B cell (primary cell): ENCODE measurements around the gene RABGAP1L. TPM values are rescaled to one million over a fixed set of nuclear protein-coding genes. Genes with fewer than 3 reads are reported as not detected.

Experiments
- ATAC-seq: fragments of 200-7000 bp; cut with Tn5 transposase; one replicate; pipeline ENCODE4 v1.10.0; 2021; ENCODE audit warnings: low read depth, mild to moderate bottlenecking, moderate number of reproducible peaks, moderate library complexity
- CTCF ChIA-PET: fragments of 350-600 bp; sonication (Branson Sonifier 250); formaldehyde crosslinking; loops from one replicate; lab custom pipeline; 2021; ENCODE audit warnings: antibody characterized with exemption, inconsistent platforms; lab: Charles Lee
- POLR2A ChIA-PET: fragments of 350-600 bp; sonication (Branson Sonifier 250); formaldehyde crosslinking; loops from one replicate; lab custom pipeline; 2021; ENCODE audit warnings: antibody characterized with exemption; lab: Charles Lee
- DNase-seq: peaks from one replicate; pipeline ENCODE4 v3.0.0; 2013
- H2AFZ ChIP-seq: 2 replicates; pipeline ENCODE4 v1.6.1; 2012; ENCODE audit warnings: mild to moderate bottlenecking, low read depth, low read length; ENCODE audit not compliant: insufficient read depth, poor library complexity, severe bottlenecking
- H3K27ac ChIP-seq, 2 donors: 1 replicate in 1 of 2; 2 replicates in 1 of 2; pipeline ENCODE4 v1.5.1; 2012 to 2013; ENCODE audit warnings: low read length in 2 of 2, mild to moderate bottlenecking in 2 of 2, moderate library complexity in 1 of 2
- H3K27me3 ChIP-seq, 4 experiments: fragments of 200-600 bp in 1 of 4; sonication (generic) in 1 of 4; replicated peaks in 1 of 4; 1 replicate in 2 of 4; 2 replicates in 2 of 4; pipeline versions ENCODE4 v1.6.1 to v1.7.0; 2013 to 2016; ENCODE audit warnings: low read length in 3 of 4, mild to moderate bottlenecking in 2 of 4, mixed read lengths in 1 of 4, moderate library complexity in 1 of 4; ENCODE audit not compliant: insufficient read depth in 4 of 4, control insufficient read depth in 3 of 4; ENCODE audit errors: control extremely low read depth in 1 of 4
- H3K36me3 ChIP-seq, 2 experiments: replicated peaks in 1 of 2; 1 replicate in 1 of 2; 2 replicates in 1 of 2; pipeline versions ENCODE4 v1.6.1 to v1.7.1; 2013; ENCODE audit warnings: low read length in 1 of 2; ENCODE audit not compliant: insufficient read depth in 2 of 2, control insufficient read depth in 1 of 2; ENCODE audit errors: control extremely low read depth in 1 of 2, extremely low read depth in 1 of 2
- H3K4me1 ChIP-seq, 2 donors: fragments of 200-600 bp in 1 of 2; sonication (generic) in 1 of 2; 1 replicate in 1 of 2; 2 replicates in 1 of 2; pipeline versions ENCODE4 v1.5.1 to v1.6.1; 2013 to 2017; ENCODE audit warnings: low read length in 2 of 2; ENCODE audit not compliant: control insufficient read depth in 2 of 2, insufficient read depth in 2 of 2
- H3K4me2 ChIP-seq: replicated peaks from 2 replicates; pipeline ENCODE3; 2012; ENCODE audit warnings: mild to moderate bottlenecking, low read depth, low read length; ENCODE audit not compliant: poor library complexity, severe bottlenecking
- H3K4me3 ChIP-seq, 5 experiments: fragments of 200-600 bp in 1 of 5; sonication (generic) in 1 of 5; 1 replicate in 3 of 5; 2 replicates in 2 of 5; pipeline versions ENCODE4 v1.5.1 to v1.7.0; 2011 to 2016; ENCODE audit warnings: low read length in 4 of 5, mild to moderate bottlenecking in 4 of 5, low read depth in 2 of 5, control low read depth in 1 of 5, moderate library complexity in 1 of 5; ENCODE audit not compliant: insufficient read depth in 1 of 5; ENCODE audit errors: control extremely low read depth in 1 of 5, extremely low read depth in 1 of 5
- H3K79me2 ChIP-seq: fragments of 200-600 bp; sonication (generic); one replicate; pipeline ENCODE4 v1.6.0; 2016; ENCODE audit warnings: low read length; ENCODE audit not compliant: control insufficient read depth, insufficient read depth
- H3K9ac ChIP-seq: fragments of 200-600 bp; sonication (generic); 2 replicates; pipeline ENCODE4 v1.6.1; 2017; ENCODE audit warnings: mild to moderate bottlenecking, low read length, moderate library complexity
- H3K9me3 ChIP-seq, 3 donors: one replicate each; pipeline versions ENCODE4 v1.6.1 to v1.7.1; 2013; ENCODE audit warnings: low read length in 2 of 3; ENCODE audit not compliant: control insufficient read depth in 2 of 3, insufficient read depth in 1 of 3; ENCODE audit errors: control extremely low read depth in 1 of 3
- H4K20me1 ChIP-seq: 2 replicates; pipeline ENCODE4 v1.6.0; 2012; ENCODE audit warnings: mild to moderate bottlenecking, low read length; ENCODE audit not compliant: insufficient read depth, control insufficient read depth, poor library complexity, severe bottlenecking
- H3K27ac Mint-ChIP-seq: one replicate; pipeline ENCODE4 v1.8.0; 2021; ENCODE audit warnings: mixed read lengths
- H3K27me3 Mint-ChIP-seq: one replicate; pipeline ENCODE4 v1.8.0; 2021; ENCODE audit warnings: mixed read lengths
- H3K4me1 Mint-ChIP-seq: one replicate; pipeline ENCODE4 v1.8.0; 2021; ENCODE audit warnings: mixed read lengths
- H3K4me3 Mint-ChIP-seq: one replicate; pipeline ENCODE4 v1.8.0; 2021; ENCODE audit warnings: mixed read lengths
- H3K9me3 Mint-ChIP-seq: one replicate; pipeline ENCODE4 v1.8.0; 2022; ENCODE audit warnings: mixed read lengths; ENCODE audit not compliant: insufficient read depth
- CTCF ChIP-seq: fragments of 200-600 bp; IDR thresholded peaks from one replicate; pipeline ENCODE4 v1.8.0; 2022; ENCODE audit warnings: antibody characterized with exemption, mild to moderate bottlenecking
- EZH2 ChIP-seq: IDR thresholded peaks from 2 replicates; pipeline ENCODE4 v1.6.1; 2012; ENCODE audit warnings: borderline replicate concordance, low read depth, mild to moderate bottlenecking, moderate library complexity, low read length; ENCODE audit not compliant: insufficient read depth, poor library complexity, severe bottlenecking
- WGBS: methylation state at CpG from one replicate; pipeline ENCODE4 v1.1.5; 2013; ENCODE audit warnings: missing lambda C conversion rate; ENCODE audit not compliant: insufficient coverage; 5-methylcytosine and 5-hydroxymethylcytosine counted together
- intact Hi-C: fragments of 100-400 bp; cut with micrococcal nuclease; formaldehyde crosslinking; loops from one replicate; pipeline ENCODE4 v1.10.0; 2022
- polyA plus RNA-seq: library from polyadenylated mRNA; depleted of rRNA; stranded (reverse); fragments of >200 nt; gene quantifications from 2 replicates; pipeline ENCODE4 v1.2.3, GENCODE V29; 2012
- total RNA-seq, 2 donors: library from RNA; stranded (reverse); fragments of 120-200 nt in 1 of 2; gene quantifications; 1 replicate in 1 of 2; 2 replicates in 1 of 2; pipeline versions ENCODE4 v1.2.3 to v1.2.4, GENCODE V29; 2013 to 2022

Gene RABGAP1L
- total and polyA plus RNA-seq, 2 donors (not counting 1 experiment from before 2014, with no cell fraction given), result 34.9 to 159 TPM

GRCh38 chr1:174957829-174958228 lies 798.5 kb downstream of the RABGAP1L start:
- Mint-ChIP-seq H3K4me1 (peaks cover 40% of the 10 kb centered on the region), H3K27ac (peak overlapping the region; percentile 21), H3K27me3 (no peaks in the 10 kb centered on the region), H3K4me3 (no peak overlapping the region), H3K9me3 (no peaks in the 10 kb centered on the region)
- Histone ChIP-seq H3K36me3 (peaks cover 0 to 5% of the 10 kb centered on the region in 2 experiments), H3K79me2 (no peaks in the 10 kb centered on the region), H2AFZ (no peak overlapping the region), H3K9me3 (no peaks in the 10 kb centered on the region), H3K4me1 (peaks cover 23 to 33% of the 10 kb centered on the region in 2 donors), H3K9ac (no peak overlapping the region), H3K4me2 (peak overlapping the region; percentile 13), H3K4me3 (no peak overlapping the region), H3K27me3 (no peaks in the 10 kb centered on the region), H4K20me1 (no peaks in the 10 kb centered on the region), H3K27ac (peak overlapping the region in 1 of 2 donors; percentile 15)
- intact Hi-C loops, result no loop called here
- POLR2A ChIA-PET, result no interaction called here
- DNase-seq (no peak), ATAC-seq (no peak)
- CTCF ChIA-PET, result interaction anchor here (0.8 kb wide), 1 partner anchor 25 kb away, joined by 3 read pairs; no protein-coding TSS in a partner anchor
- TF ChIP-seq CTCF, result no peak

DNA sequence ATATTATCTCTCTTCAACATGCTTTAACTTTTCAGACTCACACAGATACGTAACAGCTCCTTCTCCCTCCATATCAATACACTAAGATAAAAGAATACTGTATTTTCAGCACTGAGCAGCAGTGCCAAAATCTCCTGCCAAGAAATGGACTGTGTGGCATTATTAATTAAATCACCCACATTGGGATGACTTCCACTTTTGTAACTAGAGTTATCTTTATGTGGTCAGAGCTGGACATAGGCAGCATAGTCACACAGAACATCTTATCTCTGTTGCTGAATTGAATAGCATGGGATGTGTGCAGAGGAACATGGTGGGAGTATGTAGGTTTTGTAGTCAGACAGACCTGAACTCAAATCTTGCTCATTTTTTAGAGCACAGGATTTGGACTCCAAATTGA lies 799.1 kb downstream of the RABGAP1L start:
- no peak for DNase-seq
- Histone ChIP-seq H3K4me2 (no peak overlapping the region), H3K9me3 (no peaks in the 10 kb centered on the region), H2AFZ (no peak overlapping the region), H3K79me2 (no peaks in the 10 kb centered on the region), H3K27ac (no peak overlapping the region), H4K20me1 (no peaks in the 10 kb centered on the region), H3K4me1 (peaks cover 19 to 29% of the 10 kb centered on the region in 2 donors), H3K27me3 (no peaks in the 10 kb centered on the region), H3K4me3 (no peak overlapping the region), H3K36me3 (peaks cover 0 to 5% of the 10 kb centered on the region in 2 experiments), H3K9ac (no peak overlapping the region)
- intact Hi-C loops, result no loop called here
- no peak overlapping the region for H3K4me3 Mint-ChIP-seq
- TF ChIP-seq EZH2, result no peak
- no peak for TF ChIP-seq CTCF
- H3K9me3 Mint-ChIP-seq, result no peaks in the 10 kb centered on the region
- POLR2A ChIA-PET, result no interaction called here
- no peak overlapping the region for H3K27ac Mint-ChIP-seq
- ATAC-seq, result no peak
- H3K27me3 Mint-ChIP-seq, result no peaks in the 10 kb centered on the region
- peaks cover 39% of the 10 kb centered on the region for H3K4me1 Mint-ChIP-seq
- CTCF ChIA-PET, result interaction anchor here (0.8 kb wide), 1 partner anchor 25 kb away, joined by 3 read pairs; no protein-coding TSS in a partner anchor
- WGBS, result no CpG with 5 or more reads among the region's 1 CpG
